ENCODE results near the gene TSPAN18.

Gene TSPAN18

DNA sequence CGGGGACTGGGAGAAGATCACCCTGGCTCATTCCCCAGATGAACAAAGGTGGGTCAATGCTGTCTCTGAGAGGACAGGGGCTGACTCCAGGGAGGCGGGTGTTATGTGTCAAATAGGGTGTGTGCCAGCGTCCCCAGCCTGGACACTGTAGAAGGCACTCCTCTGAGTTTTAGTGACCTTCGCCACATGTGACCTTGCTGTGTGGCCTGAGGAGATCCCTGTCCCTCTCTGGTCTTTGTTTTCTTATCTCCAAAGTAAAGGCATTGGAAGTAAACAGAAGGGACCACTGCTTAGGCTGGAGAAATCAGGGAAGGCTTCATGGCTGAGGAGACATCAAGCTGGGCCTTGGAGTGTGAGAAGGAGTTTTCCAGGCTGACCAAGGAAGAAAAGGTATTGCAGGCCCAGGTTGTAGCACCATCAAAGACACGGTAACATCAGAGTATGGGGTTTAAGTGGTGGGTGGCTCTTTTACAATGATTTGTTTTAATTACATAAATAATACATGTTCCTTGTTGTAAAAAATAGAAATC is 149.5 kb downstream of the TSPAN18 start:
- Histone ChIP-seq H3K27ac (ENCODE audit: low read length, poor library complexity, severe bottlenecking) (no peak overlapping the region), H4K91ac (ENCODE audit: low read length) (no peak overlapping the region), H2BK5ac (ENCODE audit: low read depth, low read length, poor library complexity, severe bottlenecking) (no peak overlapping the region), H2AFZ (ENCODE audit: low read depth, low read length) (no peak overlapping the region), H3K36me3 (ENCODE audit: control insufficient read depth in 1 of 2, insufficient read depth in 2 of 2, low read depth in 1 of 2, low read length in 2 of 2) (no peaks in the 10 kb centered on the region), H2BK120ac (ENCODE audit: low read depth, low read length) (no peak overlapping the region), H3K4me2 (ENCODE audit: low read length, poor library complexity, severe bottlenecking) (no peak overlapping the region), H3K4me3 (ENCODE audit: insufficient read depth in 1 of 2, low read depth in 1 of 2, low read length in 2 of 2) (no peak overlapping the region), H2BK15ac (ENCODE audit: low read depth, poor library complexity, severe bottlenecking) (no peak overlapping the region), H3K4ac (ENCODE audit: low read depth in 1 of 2, low read length in 2 of 2) (no peak overlapping the region), H4K8ac (ENCODE audit: low read length) (no peak overlapping the region), H3K27me3 (ENCODE audit: control insufficient read depth in 1 of 2, insufficient read depth in 1 of 2, low read length in 2 of 2) (peaks cover 73 to 95% of the 10 kb centered on the region in 2 experiments), H3K14ac (ENCODE audit: low read length in 2 of 2) (no peak overlapping the region), H3K79me1 (replicated peaks; ENCODE audit: low read length, poor library complexity, severe bottlenecking) (no peaks in the 10 kb centered on the region), H2BK12ac (ENCODE audit: low read length in 2 of 2) (no peak overlapping the region), H3K23ac (ENCODE audit: low read length in 2 of 2) (no peak overlapping the region), H3K9me3 (ENCODE audit: control insufficient read depth, low read length) (no peaks in the 10 kb centered on the region), H2AK5ac (ENCODE audit: low read length, severe bottlenecking) (no peak overlapping the region), H3K4me1 (ENCODE audit: control insufficient read depth, insufficient read depth, low read depth, low read length) (peaks cover 6% of the 10 kb centered on the region), H3K9ac (ENCODE audit: low read length) (no peak overlapping the region), H3K18ac (ENCODE audit: low read depth in 1 of 2, low read length in 2 of 2) (no peak overlapping the region)
- DNase-seq: no peak
- WGBS: 95% methylated on average over 4 of the region's 5 CpGs

DNA sequence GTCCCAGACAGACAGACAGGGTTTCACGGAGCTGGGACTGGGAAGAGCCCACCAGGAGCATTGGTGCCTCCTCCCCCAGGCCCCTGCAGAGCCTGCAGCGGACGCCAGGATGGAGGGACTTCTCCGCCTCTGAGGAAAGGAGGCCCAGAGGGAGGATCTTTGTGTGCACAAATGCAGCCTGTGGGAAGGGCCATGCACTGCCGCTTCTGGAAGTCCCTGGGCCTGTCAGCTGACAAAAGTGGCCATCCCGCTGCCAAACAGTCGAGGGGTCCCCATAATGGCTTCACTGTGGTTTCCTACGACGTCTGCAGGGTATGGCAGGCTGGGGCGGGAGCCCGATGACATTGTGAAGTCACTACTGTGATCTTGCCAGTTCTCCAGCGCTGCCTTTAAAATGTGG is 150.1 kb downstream of the TSPAN18 start:
- Histone ChIP-seq H4K8ac (ENCODE audit: low read length) (no peak overlapping the region), H3K36me3 (ENCODE audit: control insufficient read depth in 1 of 2, insufficient read depth in 2 of 2, low read depth in 1 of 2, low read length in 2 of 2) (no peaks in the 10 kb centered on the region), H2BK15ac (ENCODE audit: low read depth, poor library complexity, severe bottlenecking) (no peak overlapping the region), H3K14ac (ENCODE audit: low read length in 2 of 2) (no peak overlapping the region), H2AK5ac (ENCODE audit: low read length, severe bottlenecking) (no peak overlapping the region), H3K18ac (ENCODE audit: low read depth in 1 of 2, low read length in 2 of 2) (peak overlapping the region in 1 of 2 experiments; percentile 5), H4K91ac (ENCODE audit: low read length) (no peak overlapping the region), H3K4me2 (ENCODE audit: low read length, poor library complexity, severe bottlenecking) (no peak overlapping the region), H2BK12ac (ENCODE audit: low read length in 2 of 2) (no peak overlapping the region), H2AFZ (ENCODE audit: low read depth, low read length) (no peak overlapping the region), H3K27me3 (ENCODE audit: control insufficient read depth in 1 of 2, insufficient read depth in 1 of 2, low read length in 2 of 2) (peaks cover 79 to 97% of the 10 kb centered on the region in 2 experiments), H2BK5ac (ENCODE audit: low read depth, low read length, poor library complexity, severe bottlenecking) (no peak overlapping the region), H3K23ac (ENCODE audit: low read length in 2 of 2) (no peak overlapping the region), H3K27ac (ENCODE audit: low read length, poor library complexity, severe bottlenecking) (no peak overlapping the region), H3K4me1 (ENCODE audit: control insufficient read depth, insufficient read depth, low read depth, low read length) (peaks cover 6% of the 10 kb centered on the region), H3K4me3 (ENCODE audit: insufficient read depth in 1 of 2, low read depth in 1 of 2, low read length in 2 of 2) (no peak overlapping the region), H3K4ac (ENCODE audit: low read depth in 1 of 2, low read length in 2 of 2) (peak overlapping the region in 1 of 2 experiments; percentile 19), H3K9me3 (ENCODE audit: control insufficient read depth, low read length) (no peaks in the 10 kb centered on the region), H3K9ac (ENCODE audit: low read length) (no peak overlapping the region), H2BK120ac (ENCODE audit: low read depth, low read length) (no peak overlapping the region), H3K79me1 (replicated peaks; ENCODE audit: low read length, poor library complexity, severe bottlenecking) (no peaks in the 10 kb centered on the region)
- DNase-seq: no peak
- 73% methylated on average over 12 of the region's 12 CpGs for WGBS

DNA sequence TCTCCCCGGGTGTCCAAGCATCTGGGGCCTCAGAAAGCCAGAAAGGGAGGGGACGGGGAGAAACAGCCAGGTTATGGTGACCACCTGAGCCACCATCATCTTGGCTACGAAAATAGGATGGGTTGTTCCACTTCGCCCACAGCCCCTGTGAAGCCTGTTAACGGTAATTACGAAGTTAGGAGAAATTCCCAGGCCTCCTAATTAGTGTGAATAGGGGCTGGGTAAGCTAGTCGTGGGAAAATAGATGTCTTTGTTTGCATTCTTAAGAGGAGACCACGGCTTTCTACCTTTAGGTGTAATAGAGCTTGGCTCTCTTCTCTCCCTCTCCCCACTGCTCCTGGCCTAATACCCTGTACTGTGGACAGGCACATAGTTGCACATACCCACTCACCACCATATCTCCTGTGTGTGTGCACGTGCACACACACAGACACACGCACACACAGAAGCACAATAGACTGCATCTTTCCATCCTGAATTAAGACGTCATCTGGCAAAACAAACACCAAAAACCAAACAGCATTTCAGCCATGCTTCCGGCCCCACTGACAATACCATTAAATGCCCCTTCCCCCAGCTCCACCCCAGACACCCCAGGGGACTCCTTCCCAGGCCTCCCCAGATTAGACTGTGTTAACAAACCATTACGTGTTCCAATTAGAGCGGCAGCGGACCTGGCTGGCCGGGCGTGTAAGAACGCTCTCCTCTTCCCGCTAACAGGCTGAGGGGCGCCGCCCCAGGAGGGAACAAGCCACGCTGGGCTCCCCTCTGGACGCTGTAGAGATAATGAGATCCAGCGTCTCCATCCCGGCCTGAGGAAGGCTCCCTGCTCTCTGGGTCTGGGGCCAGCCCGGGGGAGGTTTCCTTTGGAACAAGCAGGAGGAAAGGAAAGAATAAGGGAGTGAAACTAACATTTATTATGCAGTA is 151.1 kb downstream of the TSPAN18 start:
- peak overlapping the region in 1 of 2 experiments; percentile 66 for H2BK12ac ChIP-seq (ENCODE audit: low read length in 2 of 2)
- H2AK5ac ChIP-seq (ENCODE audit: low read length, severe bottlenecking): no peak overlapping the region
- peak overlapping the region; percentile 34 for H2BK15ac ChIP-seq (ENCODE audit: low read depth, poor library complexity, severe bottlenecking)
- peaks cover 6% of the 10 kb centered on the region for H3K4me1 ChIP-seq (ENCODE audit: control insufficient read depth, insufficient read depth, low read depth, low read length)
- WGBS: 24% methylated on average over 25 of the region's 26 CpGs
- no peak overlapping the region for H2BK120ac ChIP-seq (ENCODE audit: low read depth, low read length)
- H2AFZ ChIP-seq (ENCODE audit: low read depth, low read length): peak overlapping the region; percentile 44
- no peak overlapping the region for H3K14ac ChIP-seq (ENCODE audit: low read length in 2 of 2)
- peak overlapping the region in 1 of 2 experiments; percentile 35 for H3K18ac ChIP-seq (ENCODE audit: low read depth in 1 of 2, low read length in 2 of 2)
- H3K27me3 ChIP-seq (ENCODE audit: control insufficient read depth in 1 of 2, insufficient read depth in 1 of 2, low read length in 2 of 2): peaks cover 82 to 98% of the 10 kb centered on the region in 2 experiments
- H4K8ac ChIP-seq (ENCODE audit: low read length): no peak overlapping the region
- no peak overlapping the region for H4K91ac ChIP-seq (ENCODE audit: low read length)
- no peaks in the 10 kb centered on the region for H3K9me3 ChIP-seq (ENCODE audit: control insufficient read depth, low read length)
- no peak overlapping the region for H3K27ac ChIP-seq (ENCODE audit: low read length, poor library complexity, severe bottlenecking)
- no peaks in the 10 kb centered on the region for H3K79me1 ChIP-seq (replicated peaks; ENCODE audit: low read length, poor library complexity, severe bottlenecking)
- peak; percentile 29 for DNase-seq
- no peak overlapping the region for H3K4ac ChIP-seq (ENCODE audit: low read depth in 1 of 2, low read length in 2 of 2)
- H3K4me3 ChIP-seq (ENCODE audit: insufficient read depth in 1 of 2, low read depth in 1 of 2, low read length in 2 of 2): peak overlapping the region in 1 of 2 experiments; percentile 49
- H3K4me2 ChIP-seq (ENCODE audit: low read length, poor library complexity, severe bottlenecking): peak overlapping the region; percentile 59
- no peaks in the 10 kb centered on the region for H3K36me3 ChIP-seq (ENCODE audit: control insufficient read depth in 1 of 2, insufficient read depth in 2 of 2, low read depth in 1 of 2, low read length in 2 of 2)
- no peak overlapping the region for H3K23ac ChIP-seq (ENCODE audit: low read length in 2 of 2)
- H2BK5ac ChIP-seq (ENCODE audit: low read depth, low read length, poor library complexity, severe bottlenecking): no peak overlapping the region
- H3K9ac ChIP-seq (ENCODE audit: low read length): no peak overlapping the region

DNA sequence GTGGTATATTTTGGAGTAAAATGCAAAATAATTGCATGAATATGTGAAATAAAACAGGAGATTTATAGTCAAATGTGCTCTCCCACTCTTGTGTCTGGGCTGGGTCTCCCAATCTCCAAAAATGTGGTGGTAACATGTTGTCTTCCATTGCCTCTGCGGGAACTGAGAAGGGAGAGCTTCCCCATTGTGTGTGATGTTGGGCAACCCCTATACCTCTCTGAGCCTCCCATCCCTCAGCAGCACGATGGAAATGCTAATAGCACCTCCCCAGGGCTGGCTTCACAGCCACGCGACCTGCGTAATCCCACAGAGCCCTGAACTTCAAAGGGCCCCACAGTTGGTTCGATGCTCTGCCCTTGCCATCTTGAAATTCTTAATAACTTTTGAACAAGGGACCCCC is 151.9 kb downstream of the TSPAN18 start:
- Histone ChIP-seq H3K14ac (ENCODE audit: low read length in 2 of 2) (no peak overlapping the region), H3K4me2 (ENCODE audit: low read length, poor library complexity, severe bottlenecking) (no peak overlapping the region), H3K18ac (ENCODE audit: low read depth in 1 of 2, low read length in 2 of 2) (no peak overlapping the region), H3K9ac (ENCODE audit: low read length) (no peak overlapping the region), H2BK120ac (ENCODE audit: low read depth, low read length) (no peak overlapping the region), H4K91ac (ENCODE audit: low read length) (no peak overlapping the region), H3K79me1 (replicated peaks; ENCODE audit: low read length, poor library complexity, severe bottlenecking) (no peaks in the 10 kb centered on the region), H3K27ac (ENCODE audit: low read length, poor library complexity, severe bottlenecking) (no peak overlapping the region), H3K9me3 (ENCODE audit: control insufficient read depth, low read length) (no peaks in the 10 kb centered on the region), H2BK15ac (ENCODE audit: low read depth, poor library complexity, severe bottlenecking) (no peak overlapping the region), H2AK5ac (ENCODE audit: low read length, severe bottlenecking) (no peak overlapping the region), H3K4me1 (ENCODE audit: control insufficient read depth, insufficient read depth, low read depth, low read length) (peaks cover 6% of the 10 kb centered on the region), H3K27me3 (ENCODE audit: control insufficient read depth in 1 of 2, insufficient read depth in 1 of 2, low read length in 2 of 2) (peaks cover 84 to 99% of the 10 kb centered on the region in 2 experiments), H2BK12ac (ENCODE audit: low read length in 2 of 2) (no peak overlapping the region), H3K36me3 (ENCODE audit: control insufficient read depth in 1 of 2, insufficient read depth in 2 of 2, low read depth in 1 of 2, low read length in 2 of 2) (no peaks in the 10 kb centered on the region), H2BK5ac (ENCODE audit: low read depth, low read length, poor library complexity, severe bottlenecking) (no peak overlapping the region), H3K4me3 (ENCODE audit: insufficient read depth in 1 of 2, low read depth in 1 of 2, low read length in 2 of 2) (no peak overlapping the region), H3K23ac (ENCODE audit: low read length in 2 of 2) (no peak overlapping the region), H3K4ac (ENCODE audit: low read depth in 1 of 2, low read length in 2 of 2) (no peak overlapping the region), H2AFZ (ENCODE audit: low read depth, low read length) (no peak overlapping the region), H4K8ac (ENCODE audit: low read length) (no peak overlapping the region)
- WGBS: 69% methylated on average over 6 of the region's 6 CpGs
- no peak for DNase-seq

Data from mesenchymal stem cell (in vitro differentiated cells and primary cell).